Stimulated activated CD8-positive, alpha-beta memory T cell treated with anti-CD3 and anti-CD28 coated beads, Interleukin-15, amount 100 ng/mL, for 1 hour (primary cell): ENCODE measurements around the gene HOXD1.

Experiments used
- DNase-seq: peaks from one replicate; pipeline ENCODE4 v3.0.0-alpha.2; 2020; ENCODE audit warnings: low read depth

Gene HOXD1

GRCh38 chr2:176187899-176188773 is at the start of gene HOXD1:
HOXD1 (plus strand) TSS chr2:176188668; CDS start chr2:176188802, 134 bp downstream.
- no peak for DNase-seq

- no peak for DNase-seq
These were observed 49.4 kb upstream of the HOXD1 start for GRCh38 chr2:176138923-176139660.

- DNase-seq, result no peak
These were observed 48.6 kb upstream of the HOXD1 start for GRCh38 chr2:176139661-176140512.

GRCh38 chr2:176140513-176141317 is 47.8 kb upstream of the HOXD1 start:
- DNase-seq, result peak; percentile 20

- no peak for DNase-seq
These were observed 46.2 kb upstream of the HOXD1 start for GRCh38 chr2:176142281-176142680.

- no peak for DNase-seq
These were observed 43.1 kb upstream of the HOXD1 start for GRCh38 chr2:176145085-176145969.

GRCh38 chr2:176146101-176146500 is 42.4 kb upstream of the HOXD1 start:
- no peak for DNase-seq

- no peak for DNase-seq
These were observed 41.8 kb upstream of the HOXD1 start for GRCh38 chr2:176146645-176147044.

- no peak for DNase-seq
These were observed 41.2 kb upstream of the HOXD1 start for GRCh38 chr2:176147210-176147799.

- no peak for DNase-seq
These were observed 40.5 kb upstream of the HOXD1 start for GRCh38 chr2:176147800-176148496.

- no peak for DNase-seq
These were observed 39.6 kb upstream of the HOXD1 start for GRCh38 chr2:176148751-176149421.

GRCh38 chr2:176149481-176149938 is 39.0 kb upstream of the HOXD1 start:
- DNase-seq, result no peak

- DNase-seq, result no peak
These were observed 38.4 kb upstream of the HOXD1 start for GRCh38 chr2:176149939-176150583.

GRCh38 chr2:176150584-176151441 is 37.7 kb upstream of the HOXD1 start:
- no peak for DNase-seq

GRCh38 chr2:176151442-176152287 is 36.8 kb upstream of the HOXD1 start, which contains the start of gene HOXD4:
HOXD4 (plus strand) TSS chr2:176151550; CDS start chr2:176151634, 84 bp downstream.
- DNase-seq, result no peak
